ENCODE measurements around the gene PDXK.

PDXK gene

DNA sequence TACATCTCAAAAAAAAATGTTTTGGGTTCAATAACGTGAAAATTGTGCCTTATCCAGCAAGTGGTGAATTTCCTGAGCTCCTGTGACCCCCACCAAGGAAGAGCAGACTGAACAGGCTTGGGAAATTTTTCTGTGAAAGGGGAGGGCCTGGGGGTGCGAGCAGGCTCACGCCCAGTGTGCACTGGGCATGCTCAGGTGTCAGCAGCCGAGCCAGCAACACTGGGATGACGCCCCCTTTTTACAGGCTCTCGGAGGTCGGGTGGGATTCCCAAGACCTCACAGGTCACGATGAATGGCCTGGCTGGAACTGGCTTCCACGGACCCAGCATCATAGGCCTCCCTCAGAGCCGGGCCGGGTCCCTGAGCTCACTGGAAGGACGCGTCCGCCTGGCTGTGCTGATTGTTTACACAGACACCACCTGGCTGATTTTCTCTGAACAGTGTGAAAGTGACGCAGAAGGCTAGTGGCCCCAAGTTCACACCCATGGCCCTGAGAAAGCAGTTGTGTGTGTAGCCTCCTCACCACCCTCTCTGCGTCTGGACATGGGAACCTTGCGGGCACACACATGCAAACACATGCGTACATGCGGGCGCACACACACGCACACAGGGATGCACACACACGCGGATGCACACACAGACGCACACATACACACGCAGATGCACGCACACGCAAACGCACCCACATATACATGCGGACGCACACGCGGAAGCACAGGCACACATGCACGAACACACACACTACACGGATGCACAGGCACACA lies 48.0 kb downstream of the PDXK start:
- CTCF ChIA-PET: no interaction called here
- TF ChIP-seq, protein P1, sequence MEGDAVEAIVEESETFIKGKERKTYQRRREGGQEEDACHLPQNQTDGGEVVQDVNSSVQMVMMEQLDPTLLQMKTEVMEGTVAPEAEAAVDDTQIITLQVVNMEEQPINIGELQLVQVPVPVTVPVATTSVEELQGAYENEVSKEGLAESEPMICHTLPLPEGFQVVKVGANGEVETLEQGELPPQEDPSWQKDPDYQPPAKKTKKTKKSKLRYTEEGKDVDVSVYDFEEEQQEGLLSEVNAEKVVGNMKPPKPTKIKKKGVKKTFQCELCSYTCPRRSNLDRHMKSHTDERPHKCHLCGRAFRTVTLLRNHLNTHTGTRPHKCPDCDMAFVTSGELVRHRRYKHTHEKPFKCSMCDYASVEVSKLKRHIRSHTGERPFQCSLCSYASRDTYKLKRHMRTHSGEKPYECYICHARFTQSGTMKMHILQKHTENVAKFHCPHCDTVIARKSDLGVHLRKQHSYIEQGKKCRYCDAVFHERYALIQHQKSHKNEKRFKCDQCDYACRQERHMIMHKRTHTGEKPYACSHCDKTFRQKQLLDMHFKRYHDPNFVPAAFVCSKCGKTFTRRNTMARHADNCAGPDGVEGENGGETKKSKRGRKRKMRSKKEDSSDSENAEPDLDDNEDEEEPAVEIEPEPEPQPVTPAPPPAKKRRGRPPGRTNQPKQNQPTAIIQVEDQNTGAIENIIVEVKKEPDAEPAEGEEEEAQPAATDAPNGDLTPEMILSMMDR (IDR thresholded peaks at IDR 0.05; ENCODE audit: control extremely low read depth, extremely low read depth, low read depth, missing control alignments): no peak
- POLR2A ChIA-PET: no interaction called here
- no peak for DNase-seq (ENCODE audit: extremely low spot score)

GRCh38 chr21:43767498-43767983 lies 48.6 kb downstream of the PDXK start:
- TF ChIP-seq, protein P1 (IDR thresholded peaks at IDR 0.05; ENCODE audit: control extremely low read depth, extremely low read depth, low read depth, missing control alignments): no peak
- ChIA-PET CTCF (no interaction called here), POLR2A (no interaction called here)
- no peak for DNase-seq (ENCODE audit: extremely low spot score)

- TF ChIP-seq, protein P1 (IDR thresholded peaks at IDR 0.05; ENCODE audit: control extremely low read depth, extremely low read depth, low read depth, missing control alignments): no peak
- DNase-seq (ENCODE audit: extremely low spot score): no peak
- CTCF ChIA-PET: interaction anchor here (1.0 to 2.3 kb wide), 5 partner anchors 10 to 208 kb away, joined by 4 to 6 read pairs (median 5); partner anchors contain the start of gene RRP1
- POLR2A ChIA-PET: interaction anchor here (0.8 kb wide), 1 partner anchor 13 kb away, joined by 3 read pairs; no protein-coding TSS in a partner anchor
These were observed 49.3 kb downstream of the PDXK start for GRCh38 chr21:43767984-43768867.

- DNase-seq (ENCODE audit: extremely low spot score): no peak
- CTCF ChIA-PET: interaction anchor here (1.0 to 2.3 kb wide), 5 partner anchors 10 to 207 kb away, joined by 4 to 6 read pairs (median 5); partner anchors contain the start of gene RRP1
- POLR2A ChIA-PET: interaction anchor here (0.8 kb wide), 1 partner anchor 14 kb away, joined by 3 read pairs; no protein-coding TSS in a partner anchor
- TF ChIP-seq, protein P1 (IDR thresholded peaks at IDR 0.05; ENCODE audit: control extremely low read depth, extremely low read depth, low read depth, missing control alignments): no peak
These were observed 49.9 kb downstream of the PDXK start for GRCh38 chr21:43768868-43769167.

DNA sequence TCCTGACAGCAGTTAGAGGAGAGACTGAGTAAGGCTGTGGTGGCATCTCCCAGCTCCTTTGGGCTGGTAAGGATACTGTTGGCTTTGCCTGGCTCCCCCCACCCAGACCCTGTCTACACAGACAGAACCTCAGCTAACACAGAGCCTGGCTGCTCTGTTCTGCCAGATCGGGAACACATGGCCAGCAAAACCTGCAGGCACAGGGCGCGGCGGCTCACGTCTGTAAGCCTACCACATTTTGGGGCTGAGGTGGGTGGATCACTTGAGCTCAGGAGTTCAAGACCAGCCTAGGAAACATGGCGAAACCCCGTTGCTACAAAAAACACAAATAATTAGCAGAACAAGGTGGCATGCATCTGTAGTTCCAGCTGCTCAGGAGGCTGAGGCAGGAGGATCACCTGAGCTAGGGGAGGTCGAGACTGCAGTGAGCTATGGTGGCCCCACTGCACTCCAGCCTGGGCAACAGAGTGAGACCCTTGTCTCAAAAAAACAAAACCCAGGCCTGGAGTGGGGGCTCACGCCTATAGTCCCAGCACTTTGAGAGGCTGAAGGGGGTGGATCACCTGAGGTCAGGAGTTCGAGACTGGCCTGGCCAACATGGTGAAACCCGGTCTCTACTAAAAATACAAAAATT lies 50.5 kb downstream of the PDXK start:
- ChIA-PET CTCF (interaction anchor here (1.0 to 2.3 kb wide), 6 partner anchors 11 to 206 kb away, joined by 4 to 6 read pairs (median 4); partner anchors contain the start of gene RRP1), POLR2A (interaction anchor here (0.8 kb wide), 1 partner anchor 14 kb away, joined by 3 read pairs; no protein-coding TSS in a partner anchor)
- DNase-seq (ENCODE audit: extremely low spot score): no peak
- TF ChIP-seq, protein P1 (IDR thresholded peaks at IDR 0.05; ENCODE audit: control extremely low read depth, extremely low read depth, low read depth, missing control alignments): no peak

All from GM10248 (cell line).